Mesenteric fat pad (tissue), 1 donor: ENCODE measurements around the gene SH3RF3. TPM values are rescaled to one million over a fixed set of nuclear protein-coding genes. Genes with fewer than 3 reads are reported as not detected.

Experiments used
- DNase-seq: peaks from one replicate; pipeline ENCODE4 v3.0.0-alpha.2; 2020; ENCODE audit warnings: low spot score
- total RNA-seq: library from RNA; stranded (reverse); fragmentation: NEBNext Ultra II Directional; extraction: Animal tissue kit (Norgen Biotek cat#: 25700); gene quantifications from one replicate; pipeline ENCODE4 v1.2.1, GENCODE V29; 2021
- donor health status: DM: yes; HTN: yes; CAD: no.

The SH3RF3 gene
- total RNA-seq, 1 donor from 2014 or later = 20.4 TPM

GRCh38 chr2:109277406-109277805 lies 148.4 kb downstream of the SH3RF3 start:
- no peak for DNase-seq

- DNase-seq = no peak
These were observed 150.3 kb downstream of the SH3RF3 start for GRCh38 chr2:109279243-109279860.

DNA sequence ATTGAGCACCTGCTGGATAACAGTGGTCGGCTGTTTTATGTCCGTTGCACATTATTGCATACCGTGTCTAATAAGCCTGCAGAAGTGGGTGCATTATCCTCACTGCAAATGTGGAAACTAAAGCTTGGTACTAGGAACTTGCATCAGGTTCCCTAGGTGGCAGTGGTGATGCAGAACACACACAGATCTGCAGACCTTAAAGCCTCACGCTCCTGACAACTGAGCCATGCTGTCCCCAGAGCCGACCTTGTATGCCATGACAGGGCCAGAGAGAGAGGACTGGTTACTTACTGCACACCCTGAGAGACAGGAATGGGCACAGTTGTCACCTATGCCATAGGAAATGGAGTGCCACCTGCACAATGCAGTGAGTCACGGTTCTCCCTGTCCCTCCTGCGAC lies 151.8 kb downstream of the SH3RF3 start:
- DNase-seq = no peak

DNA sequence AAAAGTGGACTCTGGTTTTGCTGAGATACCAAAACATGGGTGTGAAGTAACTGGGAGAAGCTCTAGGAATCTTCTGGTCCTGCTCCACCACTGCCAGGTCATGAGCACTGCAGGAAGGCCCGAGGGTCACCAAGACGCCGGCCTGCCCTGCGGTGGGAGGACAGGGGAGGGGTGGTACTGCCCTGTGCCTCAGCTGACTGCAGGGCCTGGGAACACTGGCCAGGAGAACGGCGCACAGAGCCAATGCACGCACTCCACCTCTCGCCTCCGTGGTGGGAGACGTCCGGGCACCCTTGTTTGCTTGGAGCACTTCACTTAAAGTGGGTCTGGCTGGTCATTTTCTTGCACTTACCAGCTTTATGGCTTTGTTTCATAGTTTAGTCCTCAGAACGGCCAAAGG lies 153.4 kb downstream of the SH3RF3 start:
- DNase-seq = no peak

DNA sequence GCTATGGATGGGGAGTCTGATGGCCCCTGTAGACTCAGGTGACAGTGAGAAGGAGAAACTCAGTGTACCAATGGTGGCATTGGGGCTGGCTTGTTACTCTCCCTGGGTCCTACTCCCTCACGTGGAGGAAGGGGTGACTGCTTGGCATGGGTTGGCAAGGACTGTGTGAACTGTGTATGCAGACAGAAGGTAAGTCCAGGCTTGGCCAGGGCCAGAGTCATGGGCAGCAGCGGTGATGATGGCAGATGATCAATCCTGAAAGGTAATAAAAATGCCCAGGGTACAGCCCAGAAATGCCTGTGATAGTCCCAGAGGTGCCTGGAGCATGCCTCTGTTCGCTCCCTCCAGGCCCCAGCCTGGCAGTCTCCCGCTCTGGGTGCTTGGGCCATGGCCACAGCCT lies 153.9 kb downstream of the SH3RF3 start:
- DNase-seq = no peak

- DNase-seq = no peak
These were observed 155.8 kb downstream of the SH3RF3 start for GRCh38 chr2:109284826-109285225.

GRCh38 chr2:109285244-109285651 lies 156.2 kb downstream of the SH3RF3 start:
- DNase-seq = no peak

GRCh38 chr2:109287413-109287812 lies 158.4 kb downstream of the SH3RF3 start:
- DNase-seq = no peak

DNA sequence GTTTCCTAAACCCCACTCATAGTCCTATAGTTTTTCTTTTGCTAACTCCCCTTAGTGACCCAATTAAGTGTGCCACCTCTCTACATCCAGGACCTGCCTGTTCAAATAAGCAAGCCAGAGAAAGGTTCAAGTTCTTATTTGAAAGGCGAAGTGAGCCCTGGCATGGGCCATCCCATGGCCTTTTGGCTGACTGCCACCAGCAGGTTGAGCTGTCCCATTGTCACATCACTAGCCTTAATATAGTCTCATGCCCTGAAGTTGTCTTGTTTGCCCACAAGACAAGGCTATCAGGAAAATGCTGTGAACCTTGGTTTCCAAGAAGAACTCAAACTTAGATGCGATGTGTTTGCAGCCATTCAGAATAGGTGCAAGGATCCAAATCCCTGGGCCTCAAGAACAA lies 158.8 kb downstream of the SH3RF3 start:
- no peak for DNase-seq

GRCh38 chr2:109288544-109289368 lies 159.8 kb downstream of the SH3RF3 start:
- no peak for DNase-seq

- DNase-seq = no peak
These were observed 160.7 kb downstream of the SH3RF3 start for GRCh38 chr2:109289504-109290222.

DNA sequence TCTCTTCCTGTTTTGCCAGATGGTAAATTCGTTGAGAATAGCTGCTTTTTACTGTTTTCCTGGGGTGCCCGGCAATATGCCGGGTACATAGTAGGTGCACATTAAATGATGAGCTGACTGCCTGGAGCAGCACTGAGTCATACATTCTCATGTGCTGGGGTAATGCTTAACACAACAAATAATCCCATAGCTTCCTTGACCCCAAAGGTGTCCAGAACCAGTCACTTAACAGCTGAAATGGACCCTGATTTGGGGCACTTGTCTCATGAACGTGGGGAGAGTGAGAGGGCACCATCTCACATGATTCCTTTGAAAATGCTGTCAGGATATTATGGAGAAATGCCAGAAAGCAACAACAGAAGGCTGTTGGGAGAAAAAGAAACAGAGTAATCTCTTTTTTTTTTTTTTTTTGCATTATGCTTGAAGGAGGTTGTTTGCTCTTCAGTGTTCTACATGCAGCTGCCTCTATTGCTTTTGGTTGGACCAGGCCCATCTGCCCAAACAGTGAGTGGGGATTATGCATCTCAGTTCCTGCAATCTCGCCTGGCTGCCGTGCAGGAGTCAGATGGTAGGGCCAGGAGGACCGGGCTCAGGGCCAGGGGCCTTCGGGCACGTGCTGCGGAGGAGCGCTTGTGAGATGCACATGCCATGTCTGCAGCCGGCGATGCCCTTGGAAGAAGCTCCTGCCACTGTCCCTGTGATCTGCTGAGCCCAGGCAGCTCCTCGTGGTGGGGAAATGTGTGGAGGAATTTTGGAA lies 162.1 kb downstream of the SH3RF3 start:
- DNase-seq = no peak

DNA sequence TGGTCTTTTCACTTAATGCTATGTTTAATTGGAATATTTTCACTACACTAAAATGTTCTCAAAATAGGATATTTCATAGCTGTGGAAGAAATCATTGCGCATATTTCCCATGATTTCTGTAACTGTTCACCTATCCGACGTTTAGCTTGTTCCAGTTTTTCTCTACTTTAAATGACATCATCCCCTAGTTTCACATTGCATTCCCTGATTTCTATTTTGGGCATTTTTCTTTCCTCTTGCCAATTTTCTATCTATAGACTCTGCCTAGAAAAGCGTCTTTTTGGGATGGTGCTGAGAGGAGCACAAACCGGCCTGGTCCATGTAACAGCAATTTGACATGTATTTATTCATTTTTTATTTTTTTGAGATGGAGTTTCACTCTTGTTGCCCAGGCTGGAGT lies 163.4 kb downstream of the SH3RF3 start:
- no peak for DNase-seq

- DNase-seq = no peak
These were observed 164.7 kb downstream of the SH3RF3 start for GRCh38 chr2:109293663-109294062.

GRCh38 chr2:109294523-109294922 lies 165.5 kb downstream of the SH3RF3 start:
- DNase-seq = no peak

DNA sequence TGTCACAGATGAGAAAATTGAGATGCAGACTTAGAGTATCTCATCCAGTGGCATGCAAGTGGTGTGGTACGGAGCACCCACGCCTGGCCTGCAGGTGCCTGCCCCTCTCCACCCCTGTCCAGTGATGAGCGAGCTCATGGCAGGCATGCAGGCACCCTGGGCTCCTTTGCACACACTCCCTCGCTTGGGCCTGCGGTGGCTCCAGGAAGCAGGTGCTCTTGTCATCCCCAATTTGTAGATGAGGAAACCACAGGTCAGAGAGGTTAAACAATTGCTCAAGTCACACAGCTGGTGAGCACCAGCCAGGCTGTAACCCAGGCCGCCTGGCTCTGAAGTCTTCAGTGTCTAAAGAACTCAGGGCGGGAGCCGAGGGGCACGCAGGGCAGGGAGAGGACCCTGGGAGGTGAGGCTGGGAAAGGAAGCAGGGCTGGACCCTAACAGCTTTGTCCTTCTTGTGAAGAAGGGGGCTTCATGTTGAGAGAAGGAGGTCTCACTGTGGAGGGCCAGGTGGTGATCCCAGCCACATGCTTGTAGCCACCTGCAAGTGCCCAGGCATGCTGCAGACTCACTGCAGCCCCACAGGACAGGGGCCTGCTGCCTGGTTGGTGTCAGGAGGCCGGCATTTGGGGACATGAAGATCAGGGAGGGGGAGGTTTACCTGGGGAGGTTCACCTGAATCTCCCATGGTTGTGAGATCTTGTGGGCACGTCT lies 166.2 kb downstream of the SH3RF3 start:
- DNase-seq = no peak

DNA sequence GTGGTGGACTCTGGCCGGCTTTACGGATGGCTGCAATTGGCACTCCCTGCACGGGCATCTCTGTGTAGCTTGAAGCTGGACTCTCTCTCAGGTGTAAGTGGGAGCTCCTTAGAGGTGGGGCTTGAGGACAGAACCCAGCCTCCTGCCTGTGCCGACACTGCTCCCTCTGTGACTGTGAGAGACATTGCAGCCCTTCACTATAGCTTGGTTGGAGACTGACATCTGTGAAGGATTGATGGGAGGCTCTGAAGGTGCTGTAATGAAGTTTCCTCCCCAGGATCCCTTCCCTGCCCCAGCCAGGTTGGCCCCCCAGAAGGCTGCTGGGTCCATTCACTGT lies 166.7 kb downstream of the SH3RF3 start:
- DNase-seq = no peak

DNA sequence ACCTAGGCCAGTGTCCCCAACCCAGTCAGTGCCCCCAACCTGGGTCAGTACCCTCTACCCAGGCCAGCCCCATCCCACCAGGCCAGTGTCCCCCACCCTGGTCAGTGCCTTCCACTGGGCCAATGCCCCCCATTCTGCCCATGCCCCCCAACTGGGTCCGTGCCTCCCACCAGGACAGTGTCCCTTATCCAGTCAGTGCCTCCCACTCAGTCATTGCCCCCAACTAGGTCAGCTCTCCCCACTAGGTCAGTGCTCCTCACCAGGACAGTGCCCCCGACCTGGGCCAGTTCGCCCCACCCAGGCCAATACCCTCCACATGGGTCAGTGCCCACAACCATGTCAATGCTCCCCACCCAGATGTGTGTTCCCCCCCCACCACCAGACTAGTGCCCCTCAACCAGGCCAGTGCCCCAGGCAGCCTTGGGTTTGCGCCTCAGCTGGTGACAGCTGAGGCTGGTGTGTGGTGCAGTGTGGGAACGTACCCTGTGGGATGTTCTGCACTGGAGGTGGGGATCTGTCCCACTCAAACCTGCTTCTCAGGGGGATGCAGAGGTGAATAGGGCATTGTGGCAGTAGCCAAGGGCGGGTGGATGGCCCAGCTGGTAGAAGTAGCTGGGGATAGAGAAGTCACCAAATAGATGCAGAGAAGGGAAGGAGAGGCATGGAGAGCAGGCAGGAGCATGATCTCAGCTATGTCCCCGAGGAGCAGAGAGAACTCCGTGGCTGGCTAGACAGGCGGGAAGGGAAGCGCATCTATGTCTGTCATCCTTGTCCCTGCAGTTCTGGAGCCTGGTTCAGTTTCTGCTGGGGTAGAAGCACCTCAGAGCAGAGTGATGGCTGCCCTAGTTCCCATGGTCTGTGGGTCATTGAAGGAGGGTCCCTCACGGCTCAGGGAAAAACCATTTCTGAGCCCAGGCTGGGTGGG lies 168.8 kb downstream of the SH3RF3 start:
- DNase-seq = no peak

DNA sequence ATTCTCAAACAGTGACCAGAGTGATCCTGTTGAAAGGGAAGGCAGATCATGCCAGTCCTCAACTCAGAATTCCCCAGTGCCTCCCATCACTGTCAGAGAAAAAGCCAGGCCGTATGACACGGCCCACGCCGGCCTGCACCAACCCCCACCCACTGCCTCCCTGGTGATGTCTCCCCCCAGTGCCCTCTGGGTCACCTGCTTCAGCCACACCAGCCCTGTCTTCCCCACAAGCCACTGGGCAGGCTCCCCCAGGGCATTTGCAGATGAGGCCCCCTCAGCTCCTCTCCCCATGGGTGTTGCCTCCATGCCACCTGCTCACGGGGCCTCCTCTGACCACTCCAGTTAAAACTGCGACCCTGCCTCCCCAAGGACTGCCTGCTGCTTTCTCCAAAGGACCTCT lies 169.8 kb downstream of the SH3RF3 start:
- no peak for DNase-seq

GRCh38 chr2:109299536-109299935 lies 170.5 kb downstream of the SH3RF3 start:
- DNase-seq = no peak
